Fibroblast of pulmonary artery (primary cell): ENCODE results near the gene PRLR.

ENCODE experiments used
- DNase-seq: peaks from one replicate; pipeline ENCODE4 v3.0.0-alpha.2; 2010; ENCODE audit warnings: low read depth
- H3K4me3 ChIP-seq: replicated peaks from 2 replicates; pipeline ENCODE4 v1.5.1; 2011; ENCODE audit warnings: low read depth, mild to moderate bottlenecking, control low read depth, low read length, moderate library complexity
- CTCF ChIP-seq: IDR thresholded peaks from 2 replicates; pipeline ENCODE4 v1.5.1; 2011; ENCODE audit warnings: mild to moderate bottlenecking, control low read depth, low read length, inconsistent platforms; ENCODE audit errors: missing control alignments

The PRLR gene

DNA sequence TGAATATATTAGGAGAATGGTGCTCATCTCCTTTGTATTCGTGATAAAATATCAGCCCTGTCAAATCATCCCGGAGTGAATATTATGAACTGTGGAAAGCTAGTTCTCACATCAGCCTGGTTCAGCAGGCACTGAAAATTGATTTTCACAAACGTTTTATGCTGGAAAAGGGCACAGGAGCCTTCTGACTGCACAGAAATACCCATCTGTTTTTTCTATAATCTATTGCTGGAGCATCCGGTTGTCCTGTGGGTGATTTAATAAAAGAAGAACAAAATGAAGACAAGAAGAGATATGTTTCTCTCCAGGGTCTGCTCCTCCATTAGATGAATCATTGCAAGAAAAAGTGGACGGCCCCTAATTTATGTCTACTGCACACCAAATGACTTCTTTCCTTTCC is 85.3 kb downstream of the PRLR start:
- H3K4me3 ChIP-seq, result no peak overlapping the region
- TF ChIP-seq CTCF, result no peak
- no peak for DNase-seq

DNA sequence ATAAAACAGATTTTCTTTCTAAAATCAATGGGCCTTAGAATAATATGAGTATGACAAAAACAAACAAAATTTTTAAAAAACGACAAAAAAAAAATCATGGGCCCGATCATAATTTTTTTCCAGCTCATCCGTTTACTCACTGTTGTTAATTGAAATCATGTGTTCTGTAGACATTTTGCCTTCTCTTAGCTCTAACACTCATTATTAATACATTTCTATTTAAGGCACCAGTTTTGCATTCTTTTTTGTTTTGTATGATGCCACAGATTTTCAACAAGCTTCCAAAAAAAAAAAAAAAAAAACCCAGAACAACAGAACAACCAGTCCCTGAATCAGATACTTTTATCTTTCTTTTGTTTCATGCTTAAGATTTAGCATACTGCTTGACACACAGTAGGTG is 86.4 kb downstream of the PRLR start:
- TF ChIP-seq CTCF, result no peak
- DNase-seq, result no peak
- H3K4me3 ChIP-seq, result no peak overlapping the region

- no peak for DNase-seq
- H3K4me3 ChIP-seq, result no peak overlapping the region
- no peak for TF ChIP-seq CTCF
Measured at GRCh38 chr5:35141739-35142138, 88.5 kb downstream of the PRLR start.

DNA sequence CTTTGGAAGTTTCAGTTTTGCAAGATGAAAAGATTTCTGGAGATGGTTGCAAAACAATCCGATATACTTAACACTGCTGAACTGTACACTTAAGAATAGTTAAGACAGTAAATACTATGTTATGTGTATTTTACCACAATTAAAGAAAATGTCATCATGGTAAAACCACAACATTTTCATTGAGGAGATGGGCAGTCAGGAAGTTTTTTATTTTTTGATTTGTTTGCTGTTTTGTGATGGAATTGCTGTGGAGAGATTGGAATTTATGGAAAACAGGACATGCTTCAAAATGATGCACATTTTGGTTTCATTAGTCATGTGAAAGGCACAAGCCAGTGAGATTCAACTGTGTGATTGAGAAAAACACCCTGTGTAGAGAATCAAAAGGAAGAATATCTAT is 92.1 kb downstream of the PRLR start:
- DNase-seq, result peak; percentile 31
- no peak for TF ChIP-seq CTCF
- no peak overlapping the region for H3K4me3 ChIP-seq

DNA sequence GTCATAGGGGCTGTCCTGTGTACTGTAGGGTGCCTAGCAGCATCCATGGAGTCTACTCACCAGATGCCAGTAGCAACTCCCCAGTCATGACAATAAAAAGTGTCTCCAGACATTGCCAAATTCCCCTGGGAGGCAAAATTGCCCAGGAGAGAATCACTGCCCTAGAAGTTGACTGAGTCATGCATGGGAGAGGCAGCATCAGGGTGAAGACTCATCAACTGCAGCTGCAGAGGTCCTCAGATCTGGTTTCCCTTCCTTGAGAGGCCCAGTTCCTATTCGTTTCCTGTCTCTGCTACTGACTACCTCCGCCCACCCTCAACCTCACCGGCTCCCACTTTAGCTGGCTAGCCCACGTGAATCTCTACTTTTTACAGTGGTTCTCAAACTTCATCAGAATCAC is 93.9 kb downstream of the PRLR start:
- no peak overlapping the region for H3K4me3 ChIP-seq
- DNase-seq, result peak; percentile 84
- TF ChIP-seq CTCF, result no peak

- DNase-seq, result no peak
- no peak for TF ChIP-seq CTCF
- no peak overlapping the region for H3K4me3 ChIP-seq
Measured at GRCh38 chr5:35135239-35135700, 95.0 kb downstream of the PRLR start.

- no peak for DNase-seq
- no peak for TF ChIP-seq CTCF
- H3K4me3 ChIP-seq, result no peak overlapping the region
Measured at GRCh38 chr5:35134278-35135030, 95.8 kb downstream of the PRLR start.
